Umbilical cord (tissue), 2 donors: Measurements from ENCODE around the gene MRPL10. TPM values are rescaled to one million over a fixed set of nuclear protein-coding genes. Genes with fewer than 3 reads are reported as not detected.
A peak's percentile ranks its signal among the peaks of the same experiment; 100 is the strongest.
"Not testable (repeated sequence)": the region's sequence is repeated elsewhere in the genome, so short reads cannot be mapped to it uniquely, and the experiment has no call there.

Source experiments
- DNase-seq: peaks from one replicate; pipeline ENCODE4 v3.0.0-alpha.2; 2015; ENCODE audit warnings: low spot score
- total RNA-seq: library from RNA; depleted of rRNA; stranded (reverse); fragments of >200 nt; gene quantifications from one replicate; pipeline ENCODE4 v1.2.3, GENCODE V29; 2014; ENCODE audit warnings: low replicate concordance; ENCODE audit not compliant: insufficient read depth

Gene MRPL10
- total RNA-seq, 1 donor from 2014 or later = 5.3 TPM

GRCh38 chr17:47792979-47793378 lies 38.4 kb downstream of the MRPL10 start:
- DNase-seq = no peak

- no peak for DNase-seq
Measured at GRCh38 chr17:47792457-47792856, 38.9 kb downstream of the MRPL10 start.

GRCh38 chr17:47791025-47791424 lies 40.3 kb downstream of the MRPL10 start:
- no peak for DNase-seq

GRCh38 chr17:47789611-47790561 lies 41.5 kb downstream of the MRPL10 start:
- peak; percentile 43 for DNase-seq

- DNase-seq = peak; percentile 23
Measured at GRCh38 chr17:47785538-47786123, 45.7 kb downstream of the MRPL10 start.

- DNase-seq = no peak
Measured at GRCh38 chr17:47781397-47781796, 49.9 kb downstream of the MRPL10 start.

- DNase-seq = no peak
Measured at GRCh38 chr17:47778184-47778635, 53.1 kb downstream of the MRPL10 start.

- DNase-seq = peak; percentile 8
Measured at GRCh38 chr17:47776330-47777197, 54.8 kb downstream of the MRPL10 start.

- DNase-seq = no peak
Measured at GRCh38 chr17:47774987-47775580, 56.3 kb downstream of the MRPL10 start.

GRCh38 chr17:47774331-47774730 lies 57.0 kb downstream of the MRPL10 start:
- no peak for DNase-seq

- not testable (repeated sequence) for DNase-seq
Measured at GRCh38 chr17:47773649-47774048, 57.7 kb downstream of the MRPL10 start.

Other genes starting within 250 kb of the MRPL10 start
- gene KPNB1, start 181.6 kb downstream of the MRPL10 start, total RNA-seq = 163 TPM
- 6.3 TPM for gene TBKBP1, start 137.4 kb downstream of the MRPL10 start, total RNA-seq
- gene TBX21, start 98.3 kb downstream of the MRPL10 start, total RNA-seq = 1.4 TPM
- gene OSBPL7, start 9.7 kb downstream of the MRPL10 start, total RNA-seq = 3.4 TPM
- gene LRRC46, start 129 bp upstream of the MRPL10 start, total RNA-seq = 2.4 TPM
- gene SCRN2, start 9.7 kb upstream of the MRPL10 start, total RNA-seq = 27.0 TPM
- 2.2 TPM for gene SP6, start 19.6 kb upstream of the MRPL10 start, total RNA-seq
- not detected for gene SP2, start 64.7 kb upstream of the MRPL10 start, total RNA-seq
- 7.5 TPM for gene PNPO, start 110.0 kb upstream of the MRPL10 start, total RNA-seq
- gene PRR15L, start 126.3 kb upstream of the MRPL10 start, total RNA-seq = not detected
- 30.1 TPM for gene CDK5RAP3, start 139.6 kb upstream of the MRPL10 start, total RNA-seq
- gene COPZ2, start 206.3 kb upstream of the MRPL10 start, total RNA-seq = 129 TPM
- 54.2 TPM for gene NFE2L1, start 216.8 kb upstream of the MRPL10 start, total RNA-seq